Daoy (cell line): Measurements from ENCODE around the gene TIMM13. TPM values are rescaled to one million over a fixed set of nuclear protein-coding genes. Genes with fewer than 3 reads are reported as not detected.
"Not testable (repeated sequence)": the region's sequence is repeated elsewhere in the genome, so short reads cannot be mapped to it uniquely, and the experiment has no call there.

Source experiments
- DNase-seq: peaks from one replicate; pipeline ENCODE4 v3.0.0-alpha.2; 2015; ENCODE audit warnings: low read depth
- total RNA-seq: library from RNA; depleted of rRNA; stranded (reverse); fragments of >200 nt; shearing (Covaris generic); gene quantifications from 2 replicates; pipeline ENCODE4 v1.2.3, GENCODE V29; 2014

Gene TIMM13
- total RNA-seq, 1 experiment from 2014 or later, result 54.0 TPM

GRCh38 chr19:2431318-2432055 lies 4.1 kb upstream of the TIMM13 start:
- no peak for DNase-seq

- DNase-seq, result no peak
Observed at GRCh38 chr19:2429917-2430535, 2.6 kb upstream of the TIMM13 start.

DNA sequence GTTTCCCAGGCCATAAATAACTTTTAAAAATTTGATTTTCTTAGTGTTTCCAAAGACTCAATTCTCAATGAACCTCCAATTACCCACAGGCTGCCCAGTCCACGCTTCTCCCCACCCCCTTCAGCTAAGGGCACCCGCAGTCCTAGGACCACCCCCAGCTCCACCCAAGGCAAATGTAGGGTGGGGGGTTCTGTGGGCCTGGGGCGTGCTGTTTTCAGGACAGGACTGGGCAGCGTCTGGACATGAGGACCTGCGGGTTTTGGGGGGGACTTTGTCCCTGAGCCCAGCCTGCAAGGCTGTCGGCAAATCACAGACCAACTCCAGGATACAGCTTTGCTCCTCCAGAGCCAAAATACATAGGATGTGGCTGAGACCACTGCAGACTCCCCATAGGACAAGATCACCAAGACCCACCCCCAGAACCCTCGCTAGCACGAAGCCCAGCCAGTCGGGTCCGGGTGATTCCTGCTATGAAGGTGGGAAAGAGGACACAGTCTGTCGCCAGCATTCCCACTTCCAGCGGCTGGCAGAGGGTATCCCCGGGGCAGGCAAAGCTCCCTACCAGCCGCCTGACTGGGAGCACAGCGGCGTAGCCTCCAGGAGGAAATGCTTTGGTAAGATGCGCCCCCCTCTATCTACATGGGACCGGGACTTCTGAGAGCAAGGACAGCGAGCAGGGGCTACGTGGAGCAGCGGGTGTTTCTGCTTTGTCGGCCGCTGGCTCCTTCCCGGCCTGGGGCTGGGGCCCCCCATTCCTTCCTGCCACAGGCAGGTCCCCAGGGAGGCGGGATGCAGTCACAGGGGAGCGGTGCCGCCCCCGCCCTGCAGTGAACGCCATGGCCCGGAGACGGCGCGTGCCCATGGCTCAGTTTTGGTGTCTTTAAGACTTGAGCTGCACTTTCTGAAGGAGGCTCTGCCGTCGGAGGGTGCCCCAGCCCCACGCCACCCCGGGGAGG lies 1.6 kb upstream of the TIMM13 start:
- no peak for DNase-seq

GRCh38 chr19:2428321-2428690 lies 920 bp upstream of the TIMM13 start:
- peak; percentile 39 for DNase-seq

DNA sequence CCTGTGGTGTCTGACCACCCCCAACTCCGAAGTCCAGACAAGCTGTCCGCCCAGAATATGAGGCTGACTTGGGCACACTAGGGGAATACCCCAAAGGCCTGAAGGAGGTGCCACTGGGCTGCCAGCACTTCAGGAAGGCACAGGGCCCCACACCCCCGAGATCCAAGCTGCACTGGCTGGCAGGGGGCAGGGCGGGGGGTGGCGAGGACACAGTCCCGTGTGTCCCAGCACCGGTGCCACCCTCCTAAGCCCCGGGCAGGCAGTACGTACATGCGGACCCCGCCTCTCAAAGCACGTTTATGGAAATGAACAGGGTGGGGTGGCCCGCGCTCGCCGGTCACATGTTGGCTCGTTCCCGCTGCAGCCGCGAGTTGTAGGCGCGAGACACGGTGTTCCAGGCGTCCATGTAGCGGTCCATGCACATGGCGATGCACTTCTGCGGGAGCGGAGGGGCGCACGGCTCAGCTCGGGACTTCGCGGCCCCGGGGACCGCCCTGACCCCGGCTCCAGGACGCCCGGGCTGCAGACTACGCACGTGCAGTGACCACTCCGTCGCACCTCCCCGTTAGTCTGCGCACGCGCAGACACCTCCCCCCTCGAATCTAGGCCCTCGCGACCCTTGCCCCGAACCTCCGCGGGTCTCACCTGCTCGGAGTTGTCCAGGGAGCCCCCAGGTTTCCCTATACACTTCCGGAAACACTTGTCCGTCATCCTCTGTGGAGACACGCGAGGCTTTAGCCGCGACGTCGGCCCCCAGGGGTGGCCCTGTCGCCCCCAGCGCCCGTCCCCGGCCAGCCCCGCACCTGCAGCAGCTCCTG lies 566 bp downstream of the TIMM13 start:
- peak; percentile 69 for DNase-seq

DNA sequence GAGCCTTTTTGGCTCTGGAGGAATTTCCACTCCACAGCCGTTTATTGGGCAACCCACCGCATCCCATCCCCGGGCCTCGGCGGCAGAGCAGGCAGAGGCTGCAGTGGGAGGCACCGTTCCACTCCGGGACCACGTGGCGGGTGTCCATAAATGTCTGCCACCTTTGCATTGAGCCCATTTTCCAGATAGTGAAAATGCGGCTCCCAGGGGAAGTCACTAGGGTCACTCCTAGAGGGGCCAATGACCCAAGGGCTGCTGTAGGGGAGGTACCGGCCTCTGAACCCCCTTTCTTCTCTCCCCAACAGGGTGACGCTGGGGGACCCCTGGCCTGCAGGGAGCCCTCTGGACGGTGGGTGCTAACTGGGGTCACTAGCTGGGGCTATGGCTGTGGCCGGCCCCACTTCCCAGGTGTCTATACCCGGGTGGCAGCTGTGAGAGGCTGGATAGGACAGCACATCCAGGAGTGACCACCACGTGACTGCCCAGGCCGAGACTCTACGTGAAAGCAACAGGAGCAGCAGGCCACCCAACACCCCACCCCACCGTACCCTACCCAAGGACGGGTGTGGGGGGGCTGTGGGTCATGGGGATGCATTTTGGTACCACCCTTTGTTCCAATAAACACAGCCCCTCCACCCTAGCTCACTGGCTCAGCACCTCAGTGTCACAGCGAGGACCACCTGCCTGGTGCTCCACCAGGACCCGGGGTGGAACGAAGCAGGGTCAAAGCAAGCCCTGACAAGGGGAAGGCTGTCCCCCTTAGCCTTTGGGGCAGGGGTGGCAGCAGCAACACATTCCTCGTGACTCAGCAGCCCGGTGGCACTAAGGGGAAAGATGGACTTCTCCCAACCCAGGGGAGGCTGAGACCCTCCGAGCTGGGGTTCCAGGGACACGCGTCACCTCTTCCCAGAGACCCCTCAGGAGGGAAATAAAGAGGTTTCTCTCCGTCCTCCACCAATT lies 1.5 kb downstream of the TIMM13 start:
- no peak for DNase-seq

DNA sequence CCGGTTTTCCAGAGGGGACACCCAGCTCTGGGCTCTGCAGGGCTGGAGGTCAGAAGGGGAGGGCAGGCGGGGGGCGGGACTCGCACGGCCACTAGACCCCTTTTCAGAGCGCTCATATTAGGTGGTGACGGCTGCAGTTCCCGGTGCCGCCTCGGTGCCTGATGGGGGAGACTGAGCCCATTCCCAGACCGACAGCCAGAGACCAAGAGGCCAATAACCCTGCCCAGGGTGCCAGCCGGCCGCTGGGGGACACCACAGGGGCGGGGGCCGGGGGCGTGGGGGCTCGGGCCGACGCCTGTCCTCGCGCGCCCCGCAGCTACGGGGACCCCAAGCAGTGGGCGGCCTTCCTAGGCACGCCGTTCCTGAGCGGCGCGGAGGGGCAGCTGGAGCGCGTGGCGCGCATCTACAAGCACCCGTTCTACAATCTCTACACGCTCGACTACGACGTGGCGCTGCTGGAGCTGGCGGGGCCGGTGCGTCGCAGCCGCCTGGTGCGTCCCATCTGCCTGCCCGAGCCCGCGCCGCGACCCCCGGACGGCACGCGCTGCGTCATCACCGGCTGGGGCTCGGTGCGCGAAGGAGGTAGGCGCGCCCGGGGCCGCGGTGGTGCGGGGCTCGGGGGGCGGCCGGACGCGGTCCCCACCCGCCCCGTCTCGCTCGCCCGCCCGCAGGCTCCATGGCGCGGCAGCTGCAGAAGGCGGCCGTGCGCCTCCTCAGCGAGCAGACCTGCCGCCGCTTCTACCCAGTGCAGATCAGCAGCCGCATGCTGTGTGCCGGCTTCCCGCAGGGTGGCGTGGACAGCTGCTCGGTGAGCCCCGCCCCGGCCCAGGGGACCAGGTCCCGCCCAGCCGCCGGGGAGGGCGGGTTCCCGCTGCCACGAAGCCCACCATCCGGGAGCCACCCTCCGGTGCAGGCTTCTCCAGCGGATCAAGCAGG lies 2.4 kb downstream of the TIMM13 start:
- peak; percentile 3 for DNase-seq

- peak; percentile 1 for DNase-seq
Observed at GRCh38 chr19:2423915-2424685, 3.3 kb downstream of the TIMM13 start.

- peak; percentile 2 for DNase-seq
Observed at GRCh38 chr19:2423071-2423914, 4.1 kb downstream of the TIMM13 start.

DNA sequence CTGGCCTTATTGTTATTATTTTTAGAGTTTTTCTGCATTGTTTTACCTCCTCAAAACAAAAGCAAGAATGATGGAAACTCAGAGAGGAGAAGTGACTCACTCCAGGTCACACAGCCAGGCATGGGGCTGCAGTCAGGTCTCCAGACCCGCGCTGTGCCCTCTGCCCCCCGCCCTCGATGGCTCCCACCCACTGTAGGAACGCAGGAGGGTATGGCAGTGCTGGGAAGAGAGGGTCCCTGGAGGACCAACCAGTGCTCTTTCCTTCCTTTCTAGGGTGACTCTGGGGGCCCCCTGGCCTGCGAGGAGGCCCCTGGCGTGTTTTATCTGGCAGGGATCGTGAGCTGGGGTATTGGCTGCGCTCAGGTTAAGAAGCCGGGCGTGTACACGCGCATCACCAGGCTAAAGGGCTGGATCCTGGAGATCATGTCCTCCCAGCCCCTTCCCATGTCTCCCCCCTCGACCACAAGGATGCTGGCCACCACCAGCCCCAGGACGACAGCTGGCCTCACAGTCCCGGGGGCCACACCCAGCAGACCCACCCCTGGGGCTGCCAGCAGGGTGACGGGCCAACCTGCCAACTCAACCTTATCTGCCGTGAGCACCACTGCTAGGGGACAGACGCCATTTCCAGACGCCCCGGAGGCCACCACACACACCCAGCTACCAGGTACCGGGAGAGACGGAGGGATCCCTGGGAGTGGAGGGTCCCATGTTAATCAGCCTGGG lies 5.6 kb downstream of the TIMM13 start:
- DNase-seq, result no peak

DNA sequence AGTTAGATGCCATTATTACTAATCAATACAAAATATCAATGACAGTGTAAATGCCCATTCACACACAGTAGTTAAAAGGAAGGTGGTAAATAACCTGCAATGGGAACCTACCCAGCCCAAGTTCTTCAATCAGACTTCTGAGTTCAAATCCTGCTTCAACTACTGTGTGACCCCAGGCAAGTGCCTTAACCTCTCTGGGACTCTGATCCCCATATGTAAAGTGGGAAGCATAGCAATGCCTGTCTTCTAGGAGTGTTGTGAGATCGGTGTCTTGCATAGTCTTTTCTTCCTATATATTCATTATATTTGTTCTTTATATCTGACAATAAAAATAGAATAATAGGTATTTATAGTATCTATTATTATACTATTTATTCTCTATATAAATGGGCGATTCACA lies 6.9 kb downstream of the TIMM13 start:
- no peak for DNase-seq

- DNase-seq, result no peak
Observed at GRCh38 chr19:2419754-2420153, 7.6 kb downstream of the TIMM13 start.

- no peak for DNase-seq
Observed at GRCh38 chr19:2417881-2418406, 9.4 kb downstream of the TIMM13 start.

- DNase-seq, result not testable (repeated sequence)
Observed at GRCh38 chr19:2417436-2417835, 9.9 kb downstream of the TIMM13 start.

GRCh38 chr19:2416321-2417097 lies 10.9 kb downstream of the TIMM13 start:
- DNase-seq, result no peak

DNA sequence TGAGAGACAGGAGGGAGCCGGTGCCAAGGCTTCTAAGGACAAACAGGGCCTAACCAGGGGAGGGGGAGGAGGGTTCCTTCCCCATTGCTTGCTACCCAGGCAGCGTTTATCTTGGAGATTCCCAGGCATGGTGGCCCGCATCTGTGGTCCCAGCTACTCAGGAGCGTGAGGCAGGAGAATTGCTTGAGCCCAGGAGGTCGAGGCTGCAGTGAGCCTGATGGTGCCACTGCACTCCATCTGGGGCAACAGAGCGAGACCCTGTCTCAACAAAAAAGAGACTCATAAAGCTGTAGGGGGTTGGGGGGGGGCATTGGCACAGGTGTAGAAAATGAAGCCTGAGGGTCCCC lies 11.4 kb downstream of the TIMM13 start:
- no peak for DNase-seq
